ENCODE data around the gene C21orf58. TPM values are rescaled to one million over a fixed set of nuclear protein-coding genes. Genes with fewer than 3 reads are reported as not detected.

C21orf58 gene
- total RNA-seq, 1 experiment from 2014 or later = 10.8 TPM

DNA sequence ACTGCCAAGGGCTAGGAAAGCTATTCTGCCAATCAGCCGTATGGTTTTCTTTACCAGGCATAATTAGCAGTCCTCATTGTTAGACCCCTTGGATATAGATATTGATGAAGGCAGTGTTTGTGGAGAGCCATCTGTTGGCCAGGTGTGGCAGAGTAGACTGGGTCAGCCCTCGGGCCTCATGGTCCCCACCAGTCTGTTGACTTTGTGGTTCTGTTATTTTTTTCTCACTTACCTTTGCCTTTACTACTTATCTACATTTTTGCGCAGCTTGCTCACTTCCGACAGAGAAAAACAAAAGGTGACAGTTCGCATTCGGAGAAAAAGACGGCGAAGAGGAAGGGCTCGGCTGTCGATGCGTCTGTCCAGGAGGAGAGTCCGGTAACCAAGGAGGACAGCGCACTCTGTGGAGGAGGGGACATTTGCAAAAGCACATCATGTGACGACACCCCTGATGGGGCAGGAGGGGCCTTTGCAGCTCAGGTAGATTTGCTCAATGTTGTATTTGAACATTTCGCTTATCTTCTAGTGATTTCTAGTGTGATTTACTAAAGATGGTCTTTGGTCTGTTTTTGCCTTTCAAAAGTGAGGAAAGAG lies 2.5 kb upstream of the C21orf58 start:
- ChIA-PET CTCF (interaction anchor here (0.9 to 1.6 kb wide), 3 partner anchors 98 to 183 kb away, joined by 3 to 14 read pairs (median 5); partner anchors contain the start of gene LSS), POLR2A (no interaction called here), RAD21 (ENCODE audit: low non-redundant PET in 1 of 2, low total read pairs in 2 of 2, uncharacterized antibody in 2 of 2, unreplicated experiment in 2 of 2) (interaction anchor here in 1 of 2 experiments (1.4 kb wide), 1 partner anchor 183 kb away, joined by 4 read pairs; no protein-coding TSS in a partner anchor)
- Histone ChIP-seq H3K79me2 (ENCODE audit: insufficient read depth, low read length) (peaks cover 77% of the 10 kb centered on the region), H3K27ac (ENCODE audit: low read depth, low read length) (peak overlapping the region; percentile 96; the same call in 1 of the 2 replicates), H3K9ac (ENCODE audit: low read length) (peak overlapping the region; percentile 90), H3K9me3 (ENCODE audit: control insufficient read depth in 1 of 2, insufficient read depth in 1 of 2, low read depth in 1 of 2, low read length in 2 of 2) (no peaks in the 10 kb centered on the region), H3K4me3 (replicated peaks in 1 of 2; ENCODE audit: low read depth in 1 of 2, low read length in 2 of 2) (peak overlapping the region in 1 of 2 experiments; percentile 89; a peak in 2 of 4 replicates), H3K27me3 (ENCODE audit: insufficient read depth, low read length) (no peaks in the 10 kb centered on the region), H3K4me1 (ENCODE audit: control insufficient read depth in 1 of 2, insufficient read depth in 2 of 2, low read length in 2 of 2) (peaks cover 20 to 29% of the 10 kb centered on the region in 2 experiments), H3K36me3 (ENCODE audit: control insufficient read depth in 1 of 2, insufficient read depth in 2 of 2, low read length in 2 of 2) (peaks cover 16 to 19% of the 10 kb centered on the region in 2 experiments; a peak in 3 of 4 replicates), H2AFZ (ENCODE audit: low read depth, low read length, poor library complexity, severe bottlenecking) (no peak overlapping the region), H3K4me2 (ENCODE audit: low read length) (peak overlapping the region; percentile 81), H3K9me2 (ENCODE audit: insufficient read depth) (no peaks in the 10 kb centered on the region), H4K20me1 (ENCODE audit: insufficient read depth) (no peaks in the 10 kb centered on the region)
- DNase-seq (ENCODE audit: low read depth, low spot score) (no peak), ATAC-seq (no peak)
- TF ChIP-seq YY1 (IDR thresholded peaks at IDR 0.05; ENCODE audit: extremely low read depth, insufficient replicate concordance, low read depth, low read length) = no peak
- TF ChIP-seq CTCF (IDR thresholded peaks at IDR 0.05 in 2 of 3, conservative IDR thresholded peaks at IDR 0.05 in 1 of 3; ENCODE audit: borderline replicate concordance in 1 of 3, insufficient read depth in 1 of 3, low read depth in 2 of 3, low read length in 2 of 3) = peak in 1 of 3 experiments; percentile 37; a peak in 3 of 6 replicates
- intact Hi-C loops (cut with micrococcal nuclease) = loop anchor here (5.0 to 10.0 kb wide), 3 partner anchors 131 to 351 kb away; partner anchors contain the start of gene DIP2A
- TSS peak; percentile 53 for BruUV-seq (replicated peaks)
